CD4-positive, alpha-beta T cell (primary cell): ENCODE measurements around the gene NUDT3. TPM values are rescaled to one million over a fixed set of nuclear protein-coding genes. Genes with fewer than 3 reads are reported as not detected.
A peak's percentile ranks its signal among the peaks of the same experiment; 100 is the strongest.
"Not testable (repeated sequence)": the region's sequence is repeated elsewhere in the genome, so short reads cannot be mapped to it uniquely, and the experiment has no call there.

Experiments used
- ATAC-seq: fragments of 200-7000 bp; cut with Tn5 transposase; one replicate; pipeline ENCODE4 v1.10.0; 2022; ENCODE audit warnings: mild to moderate bottlenecking; ENCODE audit not compliant: poor library complexity
- CTCF ChIA-PET: fragments of 350-600 bp; sonication (Branson Sonifier 250); formaldehyde crosslinking; loops from one replicate; lab custom pipeline; 2021; ENCODE audit warnings: antibody characterized with exemption, inconsistent platforms; lab: Charles Lee
- POLR2A ChIA-PET: fragments of 350-600 bp; sonication (Branson Sonifier 250); formaldehyde crosslinking; loops from one replicate; lab custom pipeline; 2021; ENCODE audit warnings: antibody characterized with exemption, inconsistent platforms; lab: Charles Lee
- DNase-seq, 14 experiments: peaks; one replicate each; pipeline ENCODE4 v3.0.0-alpha.2; 2013 to 2020; ENCODE audit warnings: mixed read lengths in 2 of 14
- H3K27ac ChIP-seq, 2 donors: one replicate each; pipeline versions ENCODE4 v1.5.1 to v1.7.0; 2013; ENCODE audit warnings: low read length in 2 of 2, low read depth in 1 of 2, mild to moderate bottlenecking in 1 of 2
- H3K27me3 ChIP-seq, 2 experiments: 1 replicate in 1 of 2; 2 replicates in 1 of 2; pipeline versions ENCODE4 v1.6.1 to v1.7.0; 2013; ENCODE audit warnings: low read length in 2 of 2, control low read depth in 1 of 2, mild to moderate bottlenecking in 1 of 2, moderate library complexity in 1 of 2; ENCODE audit not compliant: insufficient read depth in 2 of 2, control insufficient read depth in 1 of 2
- H3K36me3 ChIP-seq: one replicate; pipeline ENCODE4 v1.6.1; 2013; ENCODE audit warnings: low read length, control low read depth; ENCODE audit not compliant: insufficient read depth
- H3K4me1 ChIP-seq: one replicate; pipeline ENCODE4 v1.6.1; 2013; ENCODE audit warnings: low read length, control low read depth; ENCODE audit not compliant: insufficient read depth
- H3K4me3 ChIP-seq: one replicate; pipeline ENCODE4 v1.5.1; 2013; ENCODE audit warnings: mild to moderate bottlenecking, low read length, moderate library complexity
- H3K9me3 ChIP-seq, 2 experiments: 1 replicate in 1 of 2; 2 replicates in 1 of 2; pipeline versions ENCODE4 v1.6.1 to v1.7.0; 2013; ENCODE audit warnings: low read length in 2 of 2, mild to moderate bottlenecking in 2 of 2, control low read depth in 1 of 2, moderate library complexity in 1 of 2; ENCODE audit not compliant: control insufficient read depth in 1 of 2, insufficient read depth in 1 of 2
- H3K27ac Mint-ChIP-seq: one replicate; pipeline ENCODE4 v1.8.0; 2020; ENCODE audit warnings: mixed read lengths
- H3K27me3 Mint-ChIP-seq: one replicate; pipeline ENCODE4 v1.8.0; 2021; ENCODE audit warnings: mixed read lengths
- H3K36me3 Mint-ChIP-seq: one replicate; pipeline ENCODE4 v1.8.0; 2021; ENCODE audit warnings: low read depth, mixed read lengths
- H3K4me1 Mint-ChIP-seq: one replicate; pipeline ENCODE4 v1.8.0; 2021; ENCODE audit warnings: low read depth, mixed read lengths
- H3K4me3 Mint-ChIP-seq: one replicate; pipeline ENCODE4 v1.8.0; 2020; ENCODE audit warnings: mild to moderate bottlenecking, mixed read lengths
- H3K9me3 Mint-ChIP-seq: one replicate; pipeline ENCODE4 v1.8.0; 2020; ENCODE audit warnings: mixed read lengths
- CTCF ChIP-seq: fragments of 200-600 bp; IDR thresholded peaks from one replicate; pipeline ENCODE4 v1.8.0; 2022; ENCODE audit warnings: antibody characterized with exemption, mild to moderate bottlenecking
- intact Hi-C, 2 experiments: fragments of 100-400 bp; cut with DNase I in 1 of 2; cut with micrococcal nuclease in 1 of 2; formaldehyde crosslinking; loops; one replicate each; pipeline versions ENCODE4 v1.15.1 to v1.9.0; 2023 to 2025; cut with DNase I, micrococcal nuclease
- total RNA-seq, 174 experiments: library from RNA in 2 of 174; stranded (reverse) in 2 of 174; gene quantifications; one replicate each; pipeline ENCODE4 v1.2.3 and lab custom pipeline; 2021 to 2026

Gene NUDT3
- total RNA-seq, 2 experiments from 2014 or later = 14.8 to 15.0 TPM

- H3K36me3 ChIP-seq = no peaks in the 10 kb centered on the region
- no peak overlapping the region for H3K4me3 ChIP-seq
- ATAC-seq (no peak), DNase-seq (no peak)
- no peaks in the 10 kb centered on the region for H3K27me3 Mint-ChIP-seq
- intact Hi-C loops = no loop called here
- ChIA-PET CTCF (no interaction called here), POLR2A (no interaction called here)
- no peak overlapping the region for H3K4me3 Mint-ChIP-seq
- H3K9me3 ChIP-seq = peaks cover 0 to 10% of the 10 kb centered on the region in 2 experiments
- no peak for TF ChIP-seq CTCF
- H3K36me3 Mint-ChIP-seq = no peaks in the 10 kb centered on the region
- no peaks in the 10 kb centered on the region for H3K27me3 ChIP-seq
- H3K4me1 ChIP-seq = no peaks in the 10 kb centered on the region
- H3K4me1 Mint-ChIP-seq = no peaks in the 10 kb centered on the region
- H3K27ac Mint-ChIP-seq = no peak overlapping the region
- H3K27ac ChIP-seq = no peak overlapping the region
- no peaks in the 10 kb centered on the region for H3K9me3 Mint-ChIP-seq
These were observed 131.7 kb downstream of the NUDT3 start for GRCh38 chr6:34260576-34261267.

- H3K4me1 Mint-ChIP-seq = no peaks in the 10 kb centered on the region
- Histone ChIP-seq H3K36me3 (no peaks in the 10 kb centered on the region), H3K27me3 (no peaks in the 10 kb centered on the region), H3K4me1 (no peaks in the 10 kb centered on the region), H3K9me3 (peaks cover 0 to 10% of the 10 kb centered on the region in 2 experiments), H3K4me3 (no peak overlapping the region), H3K27ac (no peak overlapping the region)
- intact Hi-C loops = no loop called here
- POLR2A ChIA-PET = no interaction called here
- CTCF ChIA-PET = no interaction called here
- H3K36me3 Mint-ChIP-seq = no peaks in the 10 kb centered on the region
- DNase-seq = no peak
- ATAC-seq = no peak
- no peak for TF ChIP-seq CTCF
- H3K27ac Mint-ChIP-seq = no peak overlapping the region
- no peaks in the 10 kb centered on the region for H3K9me3 Mint-ChIP-seq
- no peak overlapping the region for H3K4me3 Mint-ChIP-seq
- no peaks in the 10 kb centered on the region for H3K27me3 Mint-ChIP-seq
These were observed 132.9 kb downstream of the NUDT3 start for GRCh38 chr6:34259529-34260069.

GRCh38 chr6:34252395-34252794, 140.1 kb downstream of the NUDT3 start:
- intact Hi-C loops = loop anchor here in 1 of 2 experiments (5.0 kb wide), 1 partner anchor 275 kb away; no protein-coding TSS in a partner anchor
- POLR2A ChIA-PET, CTCF ChIA-PET, H3K4me3 ChIP-seq, H3K27ac ChIP-seq, H3K27me3 Mint-ChIP-seq, H3K36me3 Mint-ChIP-seq, H3K36me3 ChIP-seq, ATAC-seq, H3K27ac Mint-ChIP-seq, DNase-seq, H3K9me3 ChIP-seq, H3K9me3 Mint-ChIP-seq, H3K27me3 ChIP-seq: not testable (repeated sequence)
- H3K4me1 ChIP-seq = peaks cover 23% of the 10 kb centered on the region
- peaks cover 20% of the 10 kb centered on the region for H3K4me1 Mint-ChIP-seq
- H3K4me3 Mint-ChIP-seq = peak overlapping the region; percentile 27
